ENCODE data around the gene FGF18. TPM values are rescaled to one million over a fixed set of nuclear protein-coding genes. Genes with fewer than 3 reads are reported as not detected.
A peak's percentile ranks its signal among the peaks of the same experiment; 100 is the strongest.

The FGF18 gene
- total and polyA plus RNA-seq, 12 donors: 0.14 to 1.5 (median 0.30) TPM

GRCh38 chr5:171436804-171437285 lies 17.4 kb downstream of the FGF18 start:
- WGBS, 4 donors: 84 to 92% (median 85%) methylated on average over 7 to 13 of the region's 13 CpGs
- Histone ChIP-seq H3K9me3 (replicated peaks in 1 of 3) (no peaks in the 10 kb centered on the region), H3K4me3 (no peak overlapping the region), H3K4me1 (replicated peaks in 1 of 2) (no peaks in the 10 kb centered on the region), H3K36me3 (replicated peaks in 1 of 2) (no peaks in the 10 kb centered on the region), H3K27me3 (no peaks in the 10 kb centered on the region), H3K27ac (no peak overlapping the region)
- no peak for TF ChIP-seq POLR2A (IDR thresholded peaks at IDR 0.05)
- TF ChIP-seq CTCF (IDR thresholded peaks at IDR 0.05): no peak
- DNase-seq: no peak
- intact Hi-C loops (cut with DNase I): no loop called here

GRCh38 chr5:171437286-171437821 lies 17.9 kb downstream of the FGF18 start:
- no peak overlapping the region for H3K4me3 ChIP-seq
- 67 to 72% (median 70%) methylated on average over 13 to 14 of the region's 14 CpGs for WGBS, 4 donors
- H3K4me1 ChIP-seq (replicated peaks in 1 of 2): no peaks in the 10 kb centered on the region

GRCh38 chr5:171438738-171439137 lies 19.3 kb downstream of the FGF18 start:
- Histone ChIP-seq H3K27ac (no peak overlapping the region), H3K4me1 (replicated peaks in 1 of 2) (no peaks in the 10 kb centered on the region), H3K36me3 (replicated peaks in 1 of 2) (no peaks in the 10 kb centered on the region), H3K9me3 (replicated peaks in 1 of 3) (no peaks in the 10 kb centered on the region), H3K4me3 (no peak overlapping the region), H3K27me3 (no peaks in the 10 kb centered on the region)
- WGBS, 4 donors: 73 to 86% (median 79%) methylated on average over 4 of the region's 4 CpGs
- intact Hi-C loops (cut with DNase I): no loop called here
- no peak for TF ChIP-seq POLR2A (IDR thresholded peaks at IDR 0.05)
- no peak for TF ChIP-seq CTCF (IDR thresholded peaks at IDR 0.05)
- DNase-seq: no peak

More at GRCh38 chr5:171437286-171437821, 17.9 kb downstream of the FGF18 start:
- intact Hi-C loops (cut with DNase I): no loop called here
- Histone ChIP-seq H3K36me3 (replicated peaks in 1 of 2) (no peaks in the 10 kb centered on the region), H3K9me3 (replicated peaks in 1 of 3) (no peaks in the 10 kb centered on the region), H3K27ac (no peak overlapping the region), H3K27me3 (no peaks in the 10 kb centered on the region)
- TF ChIP-seq POLR2A (IDR thresholded peaks at IDR 0.05) (no peak), CTCF (IDR thresholded peaks at IDR 0.05) (no peak)
- peak in 1 of 7 donors; percentile 59 for DNase-seq

- no peak for DNase-seq
- Histone ChIP-seq H3K27ac (no peak overlapping the region), H3K4me3 (no peak overlapping the region), H3K9me3 (replicated peaks in 1 of 3) (no peaks in the 10 kb centered on the region), H3K36me3 (replicated peaks in 1 of 2) (no peaks in the 10 kb centered on the region), H3K4me1 (replicated peaks in 1 of 2) (no peaks in the 10 kb centered on the region), H3K27me3 (no peaks in the 10 kb centered on the region)
- 74 to 86% (median 80%) methylated on average over 13 to 14 of the region's 14 CpGs for WGBS, 4 donors
- TF ChIP-seq CTCF (IDR thresholded peaks at IDR 0.05): no peak
- TF ChIP-seq POLR2A (IDR thresholded peaks at IDR 0.05): no peak
- intact Hi-C loops (cut with DNase I): no loop called here
These were observed 21.9 kb downstream of the FGF18 start for GRCh38 chr5:171441246-171441791.
